NCI-H2171 (cell line): ENCODE data around the gene ATG4A.

Experiments used
- DNase-seq: peaks from one replicate; lab custom pipeline; 2025; lab: John Stamatoyannopoulos, UW

ATG4A gene

GRCh38 chrX:108168961-108169740, 77.6 kb downstream of the ATG4A start:
- no peak for DNase-seq

GRCh38 chrX:108169768-108170167, 78.2 kb downstream of the ATG4A start:
- no peak for DNase-seq

GRCh38 chrX:108171671-108172070, 80.1 kb downstream of the ATG4A start:
- no peak for DNase-seq

- DNase-seq: no peak
Measured at GRCh38 chrX:108173874-108174273, 82.3 kb downstream of the ATG4A start.

- DNase-seq: no peak
Measured at GRCh38 chrX:108177351-108178142, 86.0 kb downstream of the ATG4A start.

GRCh38 chrX:108178143-108178498, 86.5 kb downstream of the ATG4A start:
- no peak for DNase-seq

GRCh38 chrX:108186811-108187210, 95.2 kb downstream of the ATG4A start:
- no peak for DNase-seq

GRCh38 chrX:108198420-108198819, 106.8 kb downstream of the ATG4A start:
- DNase-seq: no peak

- no peak for DNase-seq
Measured at GRCh38 chrX:108199041-108199440, 107.5 kb downstream of the ATG4A start.

- peak; percentile 51 for DNase-seq
Measured at GRCh38 chrX:108199691-108200090, 108.1 kb downstream of the ATG4A start.

GRCh38 chrX:108203540-108203939, 112.0 kb downstream of the ATG4A start:
- DNase-seq: no peak
